T-helper 9 cell (primary cell): ENCODE results near the gene SPRED3.
"Not testable (repeated sequence)": the region's sequence is repeated elsewhere in the genome, so short reads cannot be mapped to it uniquely, and the experiment has no call there.

Experiments used
- DNase-seq: peaks from one replicate; pipeline ENCODE4 v3.0.0-alpha.2; 2020
- total RNA-seq, 2 donors: gene quantifications; one replicate each; lab custom pipeline; 2026; lab: John Stamatoyannopoulos, UW

SPRED3 gene, protein sequence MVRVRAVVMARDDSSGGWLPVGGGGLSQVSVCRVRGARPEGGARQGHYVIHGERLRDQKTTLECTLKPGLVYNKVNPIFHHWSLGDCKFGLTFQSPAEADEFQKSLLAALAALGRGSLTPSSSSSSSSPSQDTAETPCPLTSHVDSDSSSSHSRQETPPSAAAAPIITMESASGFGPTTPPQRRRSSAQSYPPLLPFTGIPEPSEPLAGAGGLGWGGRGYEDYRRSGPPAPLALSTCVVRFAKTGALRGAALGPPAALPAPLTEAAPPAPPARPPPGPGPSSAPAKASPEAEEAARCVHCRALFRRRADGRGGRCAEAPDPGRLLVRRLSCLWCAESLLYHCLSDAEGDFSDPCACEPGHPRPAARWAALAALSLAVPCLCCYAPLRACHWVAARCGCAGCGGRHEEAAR
- 1.2 to 2.7 reads per million in 2 donors for total RNA-seq

- no peak for DNase-seq
Measured at GRCh38 chr19:38388349-38389100, at the start of gene SPRED3. SPRED3 (plus strand) TSS chr19:38388697; CDS start chr19:38390303, 1,606 bp downstream.

- not testable (repeated sequence) for DNase-seq
Measured at GRCh38 chr19:38339011-38339410, 49.5 kb upstream of the SPRED3 start.

GRCh38 chr19:38340927-38341326, 47.6 kb upstream of the SPRED3 start:
- no peak for DNase-seq

DNA sequence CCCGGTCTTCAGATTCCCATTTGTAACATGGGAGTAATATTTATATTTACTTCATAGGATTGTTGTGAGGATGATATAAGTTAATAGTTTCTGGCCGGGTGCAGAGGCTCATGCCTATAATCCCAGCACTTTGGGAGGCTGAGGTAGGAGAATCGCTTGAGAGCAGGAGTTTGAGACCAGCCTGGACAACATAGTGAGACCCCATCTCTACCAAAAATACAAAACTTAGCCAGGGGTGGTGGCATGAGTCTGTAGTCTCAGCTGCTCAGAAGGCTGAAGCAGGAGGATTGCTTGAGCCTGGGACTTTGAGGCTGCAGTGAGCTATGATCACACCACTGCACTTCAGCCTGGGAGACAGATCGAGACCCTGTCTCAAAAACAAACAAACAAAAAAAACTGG, 41.7 kb upstream of the SPRED3 start:
- no peak for DNase-seq

DNA sequence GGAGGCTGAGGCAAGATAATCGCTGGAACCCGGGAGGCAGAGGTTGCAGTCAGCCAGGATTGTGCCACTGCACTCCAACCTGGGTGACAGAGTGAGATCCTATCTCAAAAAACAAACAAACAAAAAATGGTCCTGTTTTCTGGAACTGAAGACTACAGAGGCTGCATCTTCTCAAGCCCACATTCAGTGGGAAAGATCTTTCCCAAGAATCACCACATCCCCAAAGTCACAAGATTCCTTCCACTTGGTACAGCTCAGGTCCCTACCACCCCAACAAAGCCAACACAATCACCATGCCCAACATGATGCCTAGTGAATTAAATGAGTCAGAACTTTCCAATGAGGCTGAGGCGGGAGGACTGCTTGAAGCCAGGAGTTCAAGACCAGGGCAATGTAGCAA, 37.6 kb upstream of the SPRED3 start:
- no peak for DNase-seq

DNA sequence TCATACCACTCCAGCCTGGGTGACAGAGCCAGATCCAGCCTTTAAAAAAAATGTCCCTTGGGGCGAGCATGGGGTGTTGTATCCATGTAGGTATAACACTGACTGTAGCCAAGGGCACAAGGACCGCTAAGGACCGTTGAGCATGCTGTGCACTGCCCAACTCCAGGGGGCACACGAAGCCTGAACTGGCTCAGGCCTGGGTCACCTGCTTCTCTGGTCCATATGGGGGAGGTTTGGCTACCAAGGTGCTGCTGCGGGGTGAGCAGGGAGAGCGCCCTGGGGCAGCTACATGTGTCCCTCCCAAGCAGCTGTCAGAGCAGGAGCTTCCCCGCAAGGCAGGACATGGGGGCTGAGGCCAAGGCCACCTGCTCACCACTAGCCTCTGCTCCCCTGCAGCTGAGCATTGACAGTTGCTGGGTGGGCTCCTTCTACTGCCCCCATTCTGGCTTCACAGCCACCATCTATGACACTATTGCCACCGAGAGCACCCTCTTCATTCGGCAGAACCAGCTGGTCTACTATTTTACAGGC, 36.6 kb upstream of the SPRED3 start:
- no peak for DNase-seq

- no peak for DNase-seq
Measured at GRCh38 chr19:38352611-38353010, 35.9 kb upstream of the SPRED3 start.

GRCh38 chr19:38355728-38356725, 32.5 kb upstream of the SPRED3 start:
- DNase-seq: no peak

DNA sequence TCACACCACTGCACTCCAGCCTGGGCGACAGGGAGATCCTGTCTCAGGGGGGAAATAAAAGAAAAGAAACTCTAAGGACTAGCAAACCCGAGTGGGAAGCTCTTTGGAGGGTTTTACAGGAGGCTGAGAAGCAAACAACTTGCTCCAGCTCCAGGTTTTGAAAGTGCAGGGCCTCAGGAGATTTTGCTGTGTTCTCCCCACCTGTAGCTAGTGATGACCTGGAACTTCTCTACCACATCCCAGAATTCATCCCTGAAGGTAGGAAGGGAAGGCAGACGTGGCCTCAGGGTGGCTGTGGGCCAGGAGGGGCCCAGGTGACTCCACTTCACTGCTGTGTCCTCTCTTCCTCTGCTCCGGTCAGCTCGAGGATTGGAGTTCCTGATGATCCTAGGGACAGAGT, 30.4 kb upstream of the SPRED3 start:
- no peak for DNase-seq

- DNase-seq: no peak
Measured at GRCh38 chr19:38359242-38360021, 29.1 kb upstream of the SPRED3 start.

- no peak for DNase-seq
Measured at GRCh38 chr19:38360351-38360750, 28.1 kb upstream of the SPRED3 start.

DNA sequence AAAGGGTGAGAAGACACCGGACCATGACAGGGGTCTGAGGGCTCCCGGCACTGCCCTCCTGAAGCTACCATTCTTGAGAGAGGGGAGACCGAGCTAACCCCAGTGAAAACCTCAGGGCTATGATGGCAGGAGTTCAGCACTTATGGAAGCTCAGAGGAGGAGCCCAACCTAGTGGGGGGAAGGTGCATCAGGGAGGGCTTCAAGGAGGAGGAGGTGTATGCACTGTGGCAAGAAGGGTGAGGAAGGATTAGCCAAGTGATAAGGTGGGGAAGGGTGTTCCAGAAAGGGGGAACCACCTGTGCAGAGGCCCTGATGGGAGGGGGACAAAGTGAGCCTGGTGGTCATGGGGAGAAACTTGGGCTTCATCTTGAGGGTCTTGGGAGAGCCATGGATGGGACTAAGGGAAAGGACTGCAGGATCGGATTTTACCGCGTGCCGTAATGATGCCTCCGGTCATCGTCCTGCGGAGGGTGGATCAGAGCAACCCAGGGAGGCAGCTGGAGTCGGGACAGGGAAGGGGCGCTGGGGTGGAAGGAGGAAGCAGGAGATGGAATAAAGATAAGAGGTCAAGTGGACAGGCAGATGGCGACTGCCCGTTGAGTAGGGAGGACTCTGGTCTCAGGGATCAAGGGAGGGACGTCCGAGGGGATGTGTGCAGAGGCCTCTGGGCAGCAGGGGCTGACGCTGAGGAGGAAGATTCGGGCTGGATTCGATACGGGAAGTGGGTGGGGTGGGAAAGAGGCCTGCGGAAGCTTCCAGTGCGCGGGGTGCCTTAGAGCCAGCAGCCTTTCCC, 27.5 kb upstream of the SPRED3 start:
- DNase-seq: no peak

GRCh38 chr19:38361633-38362075, 26.8 kb upstream of the SPRED3 start:
- peak; percentile 48 for DNase-seq

DNA sequence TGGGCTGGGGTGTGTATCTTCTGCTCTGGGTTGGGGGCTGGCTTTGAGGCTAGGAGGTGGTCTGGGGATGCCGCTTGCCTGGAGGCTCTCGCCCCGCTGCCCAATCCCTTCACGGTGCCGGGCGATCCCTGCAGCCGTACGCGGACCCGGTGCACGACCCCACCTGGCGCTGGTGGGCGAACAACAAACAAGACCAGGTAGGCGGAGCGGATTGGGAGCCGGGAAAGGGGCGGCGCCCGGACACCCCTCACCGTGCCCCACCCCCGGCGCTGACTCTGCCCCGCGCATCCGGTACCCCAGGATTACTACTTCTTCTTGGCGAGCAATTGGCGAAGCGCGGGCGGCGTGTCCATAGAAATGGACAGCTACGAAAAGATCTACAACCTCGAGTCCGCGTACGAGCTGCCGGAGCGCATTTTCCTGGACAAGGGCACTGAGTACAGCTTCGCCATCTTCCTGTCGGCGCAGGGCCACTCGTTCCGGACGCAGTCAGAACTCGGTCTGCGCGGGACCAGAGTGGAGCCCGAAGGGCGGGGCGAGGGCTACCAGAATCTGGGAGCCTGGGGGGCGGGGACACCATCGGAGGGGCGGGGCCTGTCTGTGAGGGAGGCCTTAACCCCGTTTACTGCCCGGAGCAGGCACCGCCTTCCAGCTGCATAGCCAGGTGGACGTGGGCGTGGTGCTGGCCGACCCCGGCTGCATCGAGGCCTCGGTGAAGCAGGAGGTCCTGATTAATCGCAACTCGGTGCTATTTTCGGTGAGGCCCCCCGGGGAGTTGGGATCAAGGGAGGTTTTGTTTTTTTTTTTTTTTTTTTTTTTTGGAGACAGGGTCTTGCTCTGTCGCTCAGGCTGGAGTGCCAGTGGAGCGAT, 26.2 kb upstream of the SPRED3 start:
- peak; percentile 57 for DNase-seq

- DNase-seq: not testable (repeated sequence)
Measured at GRCh38 chr19:38362946-38363688, 25.4 kb upstream of the SPRED3 start.

GRCh38 chr19:38367041-38367440, 21.5 kb upstream of the SPRED3 start:
- DNase-seq: no peak

GRCh38 chr19:38369584-38369983, 18.9 kb upstream of the SPRED3 start:
- no peak for DNase-seq

GRCh38 chr19:38370299-38370698, 18.2 kb upstream of the SPRED3 start:
- DNase-seq: no peak

GRCh38 chr19:38371081-38371480, 17.4 kb upstream of the SPRED3 start:
- no peak for DNase-seq
